Stimulated activated CD4-positive, alpha-beta T cell treated with anti-CD3 and anti-CD28 coated beads, Interleukin-12 subunit alpha, Interleukin-12 subunit beta, amount 100 ng/mL, for 48 hours (primary cell): ENCODE results near the gene VEGFA.

Source experiments
- DNase-seq, 3 donors: peaks; one replicate each; pipeline ENCODE4 v3.0.0-alpha.2; 2020; ENCODE audit warnings: low read depth in 2 of 3, low spot score in 1 of 3

VEGFA gene

DNA sequence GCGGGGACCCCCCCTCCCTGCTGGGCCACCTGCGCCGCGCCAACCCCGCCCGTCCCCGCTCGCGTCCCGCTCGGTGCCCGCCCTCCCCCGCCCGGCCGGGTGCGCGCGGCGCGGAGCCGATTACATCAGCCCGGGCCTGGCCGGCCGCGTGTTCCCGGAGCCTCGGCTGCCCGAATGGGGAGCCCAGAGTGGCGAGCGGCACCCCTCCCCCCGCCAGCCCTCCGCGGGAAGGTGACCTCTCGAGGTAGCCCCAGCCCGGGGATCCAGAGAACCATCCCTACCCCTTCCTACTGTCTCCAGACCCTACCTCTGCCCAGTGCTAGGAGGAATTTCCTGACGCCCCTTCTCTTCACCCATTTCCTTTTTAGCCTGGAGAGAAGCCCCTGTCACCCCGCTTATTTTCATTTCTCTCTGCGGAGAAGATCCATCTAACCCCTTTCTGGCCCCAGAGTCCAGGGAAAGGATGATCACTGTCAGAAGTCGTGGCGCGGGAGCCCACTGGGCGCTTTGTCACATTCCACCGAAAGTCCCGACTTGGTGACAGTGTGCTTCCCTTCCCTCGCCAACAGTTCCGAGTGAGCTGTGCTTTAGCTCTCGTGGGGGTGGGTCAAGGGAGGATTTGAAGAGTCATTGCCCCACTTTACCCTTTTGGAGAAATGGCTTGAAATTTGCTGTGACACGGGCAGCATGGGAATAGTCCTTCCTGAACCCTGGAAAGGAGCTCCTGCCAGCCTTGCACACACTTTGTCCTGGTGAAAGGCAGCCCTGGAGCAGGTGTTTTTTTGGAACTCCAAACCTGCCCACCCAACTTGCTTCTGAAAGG lies 2.1 kb downstream of the VEGFA start:
- peak; percentile 50 to 70 (median 55) for DNase-seq

- no peak for DNase-seq
These were observed 2.7 kb downstream of the VEGFA start for GRCh38 chr6:43772681-43773049.

GRCh38 chr6:43773050-43773979 lies 3.3 kb downstream of the VEGFA start:
- peak; percentile 50 to 54 (median 53) for DNase-seq

GRCh38 chr6:43773980-43774775 lies 4.2 kb downstream of the VEGFA start:
- DNase-seq, result no peak

- DNase-seq, result peak; percentile 33 to 57 (median 47)
These were observed 4.9 kb downstream of the VEGFA start for GRCh38 chr6:43774776-43775534.

DNA sequence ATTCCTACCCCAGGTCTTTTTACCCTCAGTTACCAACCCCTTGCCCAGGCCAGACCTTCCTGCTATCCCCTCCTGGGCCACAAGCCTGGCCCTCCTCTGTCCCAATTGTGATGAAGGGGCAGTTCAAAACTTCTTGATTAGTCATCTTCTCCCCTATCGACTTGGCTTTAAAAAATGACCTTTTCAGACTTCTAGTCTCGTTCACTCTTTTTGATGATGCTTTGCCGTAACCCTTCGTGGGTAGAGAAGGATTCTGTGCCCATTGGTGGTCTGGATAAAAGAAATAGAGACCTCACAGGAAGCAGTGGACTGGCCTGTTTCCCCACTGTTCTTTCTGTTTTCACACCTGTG lies 5.5 kb downstream of the VEGFA start:
- DNase-seq, result no peak

- DNase-seq, result no peak
These were observed 6.2 kb downstream of the VEGFA start for GRCh38 chr6:43776115-43776798.

DNA sequence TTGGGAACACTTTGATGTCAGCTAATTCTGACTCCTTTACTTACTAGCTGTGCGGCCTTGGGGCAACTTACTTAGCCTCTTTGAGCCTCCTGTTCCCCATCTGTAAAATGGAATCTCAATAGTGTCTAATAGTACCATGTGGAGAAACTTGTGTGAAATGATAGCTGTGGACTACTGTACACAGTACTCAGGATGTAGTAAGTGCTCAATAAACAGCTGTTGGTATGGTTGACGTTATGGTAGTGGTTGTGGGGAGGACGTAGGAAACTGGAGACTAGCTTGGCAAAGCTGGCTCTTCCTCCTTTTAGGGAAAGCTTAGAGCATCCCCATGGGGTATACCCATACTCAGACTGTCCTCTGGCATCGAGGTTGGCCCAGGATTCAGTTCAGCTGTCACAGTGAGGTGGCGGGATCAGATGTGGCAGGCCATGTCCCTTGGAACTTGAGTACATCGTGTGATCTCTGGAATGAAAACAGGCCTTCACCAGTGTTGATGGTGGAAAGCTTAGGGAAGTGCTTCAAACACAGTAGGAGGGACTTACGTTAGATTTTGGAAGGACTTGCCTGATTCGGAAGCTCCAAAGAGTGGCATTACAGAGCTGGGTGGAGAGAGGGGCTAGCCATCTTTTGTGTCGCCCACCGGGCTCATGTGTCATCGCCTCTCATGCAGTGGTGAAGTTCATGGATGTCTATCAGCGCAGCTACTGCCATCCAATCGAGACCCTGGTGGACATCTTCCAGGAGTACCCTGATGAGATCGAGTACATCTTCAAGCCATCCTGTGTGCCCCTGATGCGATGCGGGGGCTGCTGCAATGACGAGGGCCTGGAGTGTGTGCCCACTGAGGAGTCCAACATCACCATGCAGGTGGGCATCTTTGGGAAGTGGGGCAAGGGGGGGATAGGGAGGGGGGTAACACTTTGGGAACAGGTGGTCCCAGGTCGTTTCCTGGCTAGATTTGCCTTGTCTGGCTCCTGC lies 7.1 kb downstream of the VEGFA start:
- DNase-seq, result no peak

DNA sequence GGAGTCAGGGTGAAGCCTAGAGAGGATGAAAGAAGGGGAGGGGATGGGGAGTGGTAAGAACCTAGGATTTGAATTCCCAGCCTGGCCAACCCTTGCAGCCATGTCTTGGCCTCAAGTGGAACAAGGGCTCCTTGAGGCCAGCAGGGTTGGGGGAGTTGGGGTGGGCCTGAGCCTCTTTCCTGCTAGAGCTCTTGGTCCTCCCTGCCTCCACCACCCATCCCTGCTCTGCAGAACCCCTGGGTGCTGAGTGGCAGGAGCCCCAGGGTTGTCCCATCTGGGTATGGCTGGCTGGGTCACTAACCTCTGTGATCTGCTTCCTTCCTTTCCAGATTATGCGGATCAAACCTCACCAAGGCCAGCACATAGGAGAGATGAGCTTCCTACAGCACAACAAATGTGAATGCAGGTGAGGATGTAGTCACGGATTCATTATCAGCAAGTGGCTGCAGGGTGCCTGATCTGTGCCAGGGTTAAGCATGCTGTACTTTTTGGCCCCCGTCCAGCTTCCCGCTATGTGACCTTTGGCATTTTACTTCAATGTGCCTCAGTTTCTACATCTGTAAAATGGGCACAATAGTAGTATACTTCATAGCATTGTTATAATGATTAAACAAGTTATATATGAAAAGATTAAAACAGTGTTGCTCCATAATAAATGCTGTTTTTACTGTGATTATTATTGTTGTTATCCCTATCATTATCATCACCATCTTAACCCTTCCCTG lies 8.3 kb downstream of the VEGFA start:
- DNase-seq, result no peak

- no peak for DNase-seq
These were observed 9.2 kb downstream of the VEGFA start for GRCh38 chr6:43778976-43779851.

GRCh38 chr6:43779852-43780236 lies 9.8 kb downstream of the VEGFA start:
- DNase-seq, result no peak

- no peak for DNase-seq
These were observed 10.3 kb downstream of the VEGFA start for GRCh38 chr6:43780293-43780692.

DNA sequence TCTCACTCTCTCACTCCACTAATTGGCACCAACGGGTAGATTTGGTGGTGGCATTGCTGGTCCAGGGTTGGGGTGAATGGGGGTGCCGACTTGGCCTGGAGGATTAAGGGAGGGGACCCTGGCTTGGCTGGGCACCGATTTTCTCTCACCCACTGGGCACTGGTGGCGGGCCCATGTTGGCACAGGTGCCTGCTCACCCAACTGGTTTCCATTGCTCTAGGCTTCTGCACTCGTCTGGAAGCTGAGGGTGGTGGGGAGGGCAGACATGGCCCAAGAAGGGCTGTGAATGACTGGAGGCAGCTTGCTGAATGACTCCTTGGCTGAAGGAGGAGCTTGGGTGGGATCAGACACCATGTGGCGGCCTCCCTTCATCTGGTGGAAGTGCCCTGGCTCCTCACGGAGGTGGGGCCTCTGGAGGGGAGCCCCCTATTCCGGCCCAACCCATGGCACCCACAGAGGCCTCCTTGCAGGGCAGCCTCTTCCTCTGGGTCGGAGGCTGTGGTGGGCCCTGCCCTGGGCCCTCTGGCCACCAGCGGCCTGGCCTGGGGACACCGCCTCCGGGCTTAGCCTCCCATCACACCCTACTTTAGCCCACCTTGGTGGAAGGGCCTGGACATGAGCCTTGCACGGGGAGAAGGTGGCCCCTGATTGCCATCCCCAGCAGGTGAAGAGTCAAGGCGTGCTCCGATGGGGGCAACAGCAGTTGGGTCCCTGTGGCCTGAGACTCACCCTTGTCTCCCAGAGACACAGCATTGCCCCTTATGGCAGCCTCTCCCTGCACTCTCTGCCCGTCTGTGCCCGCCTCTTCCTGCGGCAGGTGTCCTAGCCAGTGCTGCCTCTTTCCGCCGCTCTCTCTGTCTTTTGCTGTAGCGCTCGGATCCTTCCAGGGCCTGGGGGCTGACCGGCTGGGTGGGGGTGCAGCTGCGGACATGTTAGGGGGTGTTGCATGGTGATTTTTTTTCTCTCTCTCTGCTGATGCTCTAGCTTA lies 11.2 kb downstream of the VEGFA start:
- DNase-seq, result no peak

GRCh38 chr6:43781941-43782704 lies 12.1 kb downstream of the VEGFA start:
- DNase-seq, result no peak

DNA sequence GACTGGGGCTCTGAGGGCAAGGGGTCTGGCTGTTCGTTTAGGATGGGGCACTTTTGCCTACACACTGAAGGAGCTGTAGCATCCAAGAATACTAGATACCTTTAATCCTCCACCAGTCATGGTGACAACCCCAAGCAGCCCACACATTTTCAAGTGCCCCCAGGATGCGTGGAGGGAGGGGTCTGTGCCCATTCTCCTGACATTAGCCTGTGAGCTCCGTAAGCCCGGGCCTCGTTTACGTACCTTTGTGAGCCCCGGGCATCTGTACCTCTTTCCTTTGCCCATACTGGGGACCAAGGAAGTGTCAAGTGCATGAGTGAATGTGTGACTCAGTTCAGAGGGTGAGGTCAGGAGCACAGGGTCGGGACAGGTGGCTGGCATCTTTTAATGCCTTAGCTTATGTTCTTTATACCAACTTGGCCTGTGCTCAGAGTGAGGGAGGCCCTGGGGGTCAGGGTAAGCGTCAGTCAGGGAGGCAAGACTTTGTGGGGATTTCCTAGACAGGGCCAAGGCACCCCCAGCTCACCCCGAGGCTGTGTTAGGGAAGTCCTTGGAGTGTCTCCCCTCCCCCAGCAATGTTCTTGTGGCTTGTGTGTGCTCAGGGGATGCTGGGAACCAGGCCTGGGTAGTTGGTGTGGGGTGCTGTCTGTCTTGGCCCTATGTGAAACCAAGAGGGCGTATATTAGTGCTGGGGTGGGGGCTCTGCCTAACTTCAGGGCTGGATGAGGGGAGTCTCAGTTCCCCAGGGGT lies 12.9 kb downstream of the VEGFA start:
- DNase-seq, result no peak
